ENCODE data around the gene ARHGEF11.

ARHGEF11 gene

DNA sequence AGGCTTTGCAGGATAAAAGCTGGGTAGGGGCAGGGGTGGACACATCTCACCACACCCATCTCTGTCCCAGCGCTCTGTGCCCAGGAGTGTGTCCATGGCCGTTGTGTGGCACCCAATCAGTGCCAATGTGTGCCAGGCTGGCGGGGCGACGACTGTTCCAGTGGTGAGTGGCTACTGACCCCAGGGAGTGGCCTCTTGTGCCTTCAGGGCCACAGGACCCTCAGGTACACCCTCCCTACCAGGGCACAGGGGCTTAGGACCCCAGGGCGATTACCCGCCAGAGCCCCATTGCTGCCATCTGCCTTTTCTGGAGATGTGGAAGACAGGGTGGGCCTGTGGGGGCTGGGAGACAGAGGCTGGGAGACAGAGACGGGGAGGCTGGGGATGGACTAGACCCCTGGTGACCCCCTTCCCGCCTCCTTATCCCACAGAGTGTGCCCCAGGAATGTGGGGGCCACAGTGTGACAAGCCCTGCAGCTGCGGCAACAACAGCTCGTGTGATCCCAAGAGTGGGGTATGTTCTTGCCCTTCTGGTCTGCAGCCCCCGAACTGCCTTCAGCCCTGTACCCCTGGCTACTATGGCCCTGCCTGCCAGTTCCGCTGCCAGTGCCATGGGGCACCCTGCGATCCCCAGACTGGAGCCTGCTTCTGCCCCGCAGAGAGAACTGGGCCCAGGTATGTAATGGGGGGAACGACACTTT, 139.2 kb downstream of the ARHGEF11 start:
- DNase-seq = no peak

DNA sequence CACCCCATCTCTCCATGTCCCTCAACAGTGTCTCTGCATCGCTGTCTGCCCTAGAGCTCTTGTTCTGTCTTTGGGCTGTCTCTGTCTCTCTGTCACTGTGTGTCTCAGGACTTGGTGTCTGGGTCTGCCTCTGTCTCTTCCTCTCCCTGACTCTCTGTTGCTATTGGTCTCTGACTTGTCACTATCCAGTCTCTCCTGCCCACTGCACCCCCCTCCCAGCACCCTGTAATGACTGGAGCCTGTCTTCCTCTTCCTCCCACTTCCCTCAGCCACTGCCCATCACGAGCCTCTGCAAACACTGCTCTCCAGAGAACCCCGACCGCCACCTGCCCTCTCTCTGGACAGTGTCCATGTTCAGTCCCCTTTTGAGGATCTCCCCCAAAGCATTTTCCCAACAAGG, 139.9 kb downstream of the ARHGEF11 start:
- no peak for DNase-seq

DNA sequence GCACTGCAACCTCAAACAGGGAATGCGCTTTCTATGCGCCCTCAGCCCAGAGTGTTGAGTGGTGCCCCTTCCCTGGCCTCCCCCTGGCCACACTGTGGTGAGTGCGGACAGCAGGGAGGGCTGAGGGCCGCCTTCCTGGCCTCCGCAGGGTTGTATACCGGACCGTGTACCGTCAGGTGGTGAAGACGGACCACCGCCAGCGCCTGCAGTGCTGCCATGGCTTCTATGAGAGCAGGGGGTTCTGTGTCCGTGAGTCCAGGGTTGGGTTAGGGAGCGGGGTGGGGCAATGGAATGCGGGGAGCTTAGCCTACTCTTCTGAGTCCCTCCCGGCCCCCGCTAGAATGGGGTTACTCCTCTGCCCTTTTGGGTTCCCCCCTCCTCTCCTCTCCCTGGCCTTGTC, 140.4 kb downstream of the ARHGEF11 start:
- no peak for DNase-seq

DNA sequence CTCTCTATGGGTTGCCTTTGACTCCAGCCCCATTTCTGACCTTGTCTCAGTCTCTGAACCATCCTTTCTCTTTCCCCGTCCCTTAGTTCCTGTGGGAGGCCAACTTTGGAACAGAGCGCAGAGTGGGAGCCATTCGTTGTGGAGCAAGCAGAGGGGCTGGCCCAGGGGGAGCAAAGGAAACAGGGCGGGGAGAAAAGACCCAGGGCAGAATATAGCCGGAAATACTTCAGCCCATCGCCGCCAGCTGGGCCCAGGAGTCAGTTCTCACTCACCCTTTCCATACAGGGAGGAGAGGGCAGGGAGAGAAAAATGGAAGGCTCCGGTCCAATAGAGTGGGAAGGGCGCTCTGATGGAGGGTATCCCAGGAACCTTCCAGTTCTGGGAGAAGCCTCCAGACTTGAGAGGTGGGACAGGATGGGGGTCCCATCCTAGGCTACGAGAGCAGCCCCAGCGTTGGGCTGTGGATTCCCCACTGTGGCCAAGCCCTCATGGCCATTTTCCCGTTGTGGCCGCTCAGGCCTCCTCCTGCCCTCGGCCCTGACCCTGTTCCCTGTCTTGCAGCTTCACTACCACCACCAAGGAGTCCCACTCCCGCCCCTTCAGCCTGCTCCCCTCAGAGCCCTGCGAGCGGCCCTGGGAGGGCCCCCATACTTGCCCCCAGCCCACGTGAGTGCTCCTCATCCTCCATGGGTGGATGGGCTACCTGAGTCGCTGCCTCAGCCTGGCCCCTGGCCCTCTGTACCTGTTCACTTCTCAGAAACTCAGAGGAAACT, 141.2 kb downstream of the ARHGEF11 start:
- DNase-seq = no peak

DNA sequence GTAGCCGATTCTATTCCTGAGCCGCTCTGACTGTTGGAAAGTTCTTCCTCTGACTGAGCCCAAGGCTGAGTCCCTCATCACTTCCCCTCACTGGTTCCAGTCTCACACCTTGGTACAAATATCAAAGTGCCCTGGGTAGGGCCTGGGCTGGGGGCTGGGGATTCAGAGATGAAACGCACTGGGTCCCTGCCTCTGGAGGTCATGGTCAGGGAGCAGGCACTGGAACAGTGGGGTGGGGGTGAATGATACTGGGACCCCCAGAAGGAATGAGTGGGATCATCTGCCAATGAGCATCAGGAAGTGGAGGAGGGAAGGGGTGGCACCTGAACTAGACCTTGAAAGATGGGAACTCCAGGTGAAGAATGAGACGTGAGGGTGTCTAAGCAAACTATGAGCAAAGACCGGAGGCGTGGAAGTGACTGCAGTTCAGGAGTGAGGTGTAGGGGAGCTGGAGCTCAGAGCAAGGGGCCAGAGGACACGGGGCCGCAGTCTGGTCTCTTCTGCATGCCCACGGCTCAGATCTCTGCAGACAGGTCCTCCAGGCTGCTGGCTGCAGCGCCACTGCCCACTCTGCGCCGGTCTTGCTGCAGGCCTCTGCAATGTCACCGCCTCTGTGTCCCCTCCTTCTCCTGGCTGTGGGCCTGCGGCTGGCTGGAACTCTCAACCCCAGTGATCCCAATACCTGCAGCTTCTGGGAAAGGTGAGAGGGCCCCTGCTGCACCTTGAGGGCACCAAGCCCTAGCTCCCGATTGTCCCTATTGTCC, 142.0 kb downstream of the ARHGEF11 start:
- no peak for DNase-seq

DNA sequence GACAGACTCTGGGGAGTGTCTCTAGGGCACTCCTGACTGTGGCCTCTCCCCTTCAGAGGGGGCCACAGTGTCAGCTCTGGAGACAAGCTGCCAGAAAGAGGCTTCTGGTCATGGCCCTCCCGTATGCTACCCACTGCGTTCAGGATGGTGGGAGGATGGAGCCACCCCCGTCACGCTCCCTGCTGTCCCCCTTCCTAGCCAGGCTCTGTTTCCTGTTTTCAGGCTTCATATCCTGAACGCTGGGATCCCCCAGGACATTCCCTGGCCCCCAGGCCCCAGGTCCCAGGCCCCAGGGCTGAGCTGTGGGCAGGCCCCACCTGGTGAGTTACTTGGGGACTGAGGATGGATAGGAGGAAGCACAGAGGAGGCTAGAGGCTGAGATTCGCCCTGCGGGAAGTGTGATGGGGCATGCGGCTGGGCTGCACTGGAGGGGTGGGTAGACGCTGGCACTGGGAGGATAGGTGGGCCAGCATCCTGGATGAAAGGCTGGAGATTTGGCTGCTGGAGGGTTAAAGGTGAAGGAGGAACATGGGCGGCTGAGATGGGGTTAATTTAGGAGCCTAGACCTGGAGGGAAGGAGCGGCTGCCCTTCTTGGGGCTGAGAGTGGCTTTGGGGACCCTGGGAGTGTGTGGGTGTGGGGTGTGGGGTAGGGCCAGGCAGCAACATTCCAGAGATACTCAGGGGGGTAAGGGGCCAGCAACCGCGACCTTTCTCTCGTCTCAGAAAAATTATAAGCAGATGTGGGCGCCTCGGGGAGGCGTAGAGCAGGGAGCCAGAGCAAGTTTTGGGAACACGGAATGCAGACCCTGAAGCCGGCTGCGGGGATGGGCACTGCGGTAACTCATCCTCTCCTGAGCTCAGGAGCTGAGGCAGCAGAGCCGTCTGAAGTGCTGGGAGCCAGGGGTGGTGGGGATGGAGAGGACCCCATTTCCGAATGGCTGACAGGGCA, 143.3 kb downstream of the ARHGEF11 start:
- no peak for DNase-seq

DNA sequence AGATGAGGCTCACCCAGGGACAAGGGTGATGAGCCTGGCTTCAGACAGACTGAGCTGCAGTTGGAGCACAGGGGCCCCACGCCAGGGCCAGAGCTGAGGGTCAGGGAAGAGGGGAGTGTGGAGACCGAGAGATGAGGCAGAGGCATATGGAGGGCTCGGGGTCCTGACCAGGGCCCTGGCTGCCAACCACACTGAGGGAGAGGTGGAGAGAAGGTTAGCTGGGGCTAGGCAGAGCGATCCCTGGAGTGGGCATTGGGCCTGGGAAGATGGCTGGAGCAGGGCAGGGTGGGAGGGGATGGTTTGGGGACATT, 144.0 kb downstream of the ARHGEF11 start:
- no peak for DNase-seq

DNA sequence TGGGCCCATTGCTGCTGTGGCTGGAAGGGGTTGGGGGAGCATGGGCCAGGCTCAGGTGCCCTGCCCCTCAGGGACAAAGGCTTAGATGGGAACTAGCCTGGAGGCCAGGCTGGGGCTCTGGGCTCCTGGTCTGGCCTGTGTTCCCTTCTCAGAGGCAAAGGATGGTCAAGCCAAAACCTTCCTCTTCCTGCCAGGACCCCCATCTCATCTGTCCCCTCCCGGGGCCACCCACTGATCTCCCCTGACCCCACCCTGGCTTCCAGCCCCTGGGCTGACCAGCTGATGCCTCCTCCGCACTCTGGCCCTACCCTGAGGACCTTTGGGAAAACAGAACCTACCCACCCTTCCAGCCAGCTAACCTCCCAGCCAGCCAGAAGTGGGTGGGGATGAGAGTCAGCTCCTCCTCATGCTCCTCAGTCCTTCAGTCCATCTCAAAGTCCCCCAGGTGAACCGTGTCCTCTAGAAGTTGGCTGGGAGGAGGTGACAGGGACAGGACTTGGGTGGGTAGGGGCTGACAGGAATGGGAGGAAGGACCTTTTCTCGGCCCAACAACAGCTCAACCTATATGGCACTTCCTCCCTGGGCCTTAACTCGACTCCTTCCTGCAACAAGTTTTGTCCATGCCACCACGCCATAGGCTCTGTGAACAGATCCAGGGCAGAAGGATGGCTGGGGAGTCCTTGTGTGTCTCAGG, 144.5 kb downstream of the ARHGEF11 start:
- DNase-seq = no peak

DNA sequence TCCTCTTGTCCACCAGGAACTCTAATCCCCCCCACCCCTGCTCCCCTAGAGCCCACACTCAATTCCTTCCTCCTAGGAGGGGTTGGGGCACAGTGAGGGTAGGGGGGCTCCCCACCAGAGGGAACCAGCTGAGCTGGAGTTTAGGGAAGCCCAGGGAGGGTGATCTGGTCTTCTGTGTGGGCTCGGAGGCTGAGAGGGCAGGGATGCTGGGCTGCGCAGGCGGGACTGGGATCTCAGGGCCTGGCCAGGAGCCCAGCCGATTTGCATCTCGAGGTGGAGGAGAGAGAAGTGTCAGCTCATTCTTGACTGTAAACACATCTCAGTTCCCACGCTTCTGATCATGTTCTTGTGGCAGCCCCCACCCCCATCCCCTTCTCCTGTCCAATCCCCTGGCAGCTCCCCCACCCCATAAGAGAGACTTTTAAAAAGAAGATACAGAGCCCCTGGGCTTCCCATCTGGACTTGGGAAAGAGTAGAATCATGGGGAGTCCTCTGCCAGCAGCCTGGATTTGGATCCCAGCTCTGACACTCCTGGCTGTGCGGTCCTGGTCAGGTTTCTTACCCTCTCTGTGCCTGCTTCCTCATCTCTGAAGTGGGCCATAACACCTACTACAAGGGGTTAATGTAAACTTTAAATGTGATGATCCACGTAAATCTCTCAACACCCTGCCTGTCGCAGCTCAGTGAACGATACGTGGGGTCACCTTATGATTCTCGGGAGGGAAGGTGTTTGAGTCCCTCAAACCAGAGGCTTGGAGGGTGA, 145.4 kb downstream of the ARHGEF11 start:
- DNase-seq = no peak

DNA sequence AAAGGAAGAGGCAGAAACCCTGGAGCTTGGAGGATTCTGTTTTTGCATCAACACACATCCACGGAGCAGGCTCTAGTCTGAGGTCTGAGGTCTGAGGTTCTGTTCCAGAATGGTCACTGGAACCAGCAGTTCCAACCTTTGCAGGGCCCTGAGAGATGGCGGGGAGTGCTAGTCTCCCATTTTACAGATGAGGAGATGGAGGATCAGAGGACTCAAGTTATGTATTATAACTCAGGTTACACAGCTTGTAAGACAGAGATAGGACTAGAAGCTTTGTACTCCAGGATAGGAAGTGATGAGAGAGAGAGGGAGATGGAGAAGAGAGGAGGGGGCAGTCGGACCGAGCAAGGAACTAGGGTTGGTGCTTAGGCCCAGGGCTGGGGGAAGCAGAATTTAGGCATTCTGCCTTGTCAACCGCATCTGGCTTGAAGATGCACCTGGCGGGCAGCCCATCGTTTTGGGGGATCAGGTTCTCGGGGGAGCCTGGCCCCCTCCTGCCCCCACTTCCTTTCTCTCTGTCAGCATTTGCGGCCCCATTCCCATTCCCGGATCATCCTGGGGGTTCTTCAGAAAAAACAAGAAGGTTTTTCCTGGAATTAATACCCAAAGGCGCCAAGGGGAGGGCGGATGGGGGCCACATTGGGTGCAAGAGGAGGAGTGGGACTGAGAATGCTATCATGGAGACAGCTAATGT, 146.4 kb downstream of the ARHGEF11 start:
- no peak for DNase-seq

DNA sequence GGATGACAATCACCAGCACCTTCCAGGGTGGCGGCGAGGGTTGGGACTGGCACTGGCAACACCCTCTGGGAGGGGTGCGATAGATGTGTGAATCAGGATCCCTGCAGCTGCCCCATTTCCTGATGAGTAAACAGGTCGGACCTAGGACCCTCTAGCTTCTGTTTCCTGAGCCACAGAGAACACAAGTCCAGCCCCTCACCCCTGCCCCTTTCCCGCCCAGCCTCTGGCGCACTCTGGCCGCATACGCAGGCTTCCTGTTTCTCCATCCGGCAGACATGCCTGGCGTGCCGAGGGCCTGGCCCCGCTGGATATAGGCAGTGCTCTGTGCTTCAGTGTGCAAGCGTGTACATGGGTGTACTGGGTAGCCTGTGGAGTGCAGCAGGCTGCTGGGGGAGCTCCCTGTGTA, 147.4 kb downstream of the ARHGEF11 start:
- DNase-seq = no peak

DNA sequence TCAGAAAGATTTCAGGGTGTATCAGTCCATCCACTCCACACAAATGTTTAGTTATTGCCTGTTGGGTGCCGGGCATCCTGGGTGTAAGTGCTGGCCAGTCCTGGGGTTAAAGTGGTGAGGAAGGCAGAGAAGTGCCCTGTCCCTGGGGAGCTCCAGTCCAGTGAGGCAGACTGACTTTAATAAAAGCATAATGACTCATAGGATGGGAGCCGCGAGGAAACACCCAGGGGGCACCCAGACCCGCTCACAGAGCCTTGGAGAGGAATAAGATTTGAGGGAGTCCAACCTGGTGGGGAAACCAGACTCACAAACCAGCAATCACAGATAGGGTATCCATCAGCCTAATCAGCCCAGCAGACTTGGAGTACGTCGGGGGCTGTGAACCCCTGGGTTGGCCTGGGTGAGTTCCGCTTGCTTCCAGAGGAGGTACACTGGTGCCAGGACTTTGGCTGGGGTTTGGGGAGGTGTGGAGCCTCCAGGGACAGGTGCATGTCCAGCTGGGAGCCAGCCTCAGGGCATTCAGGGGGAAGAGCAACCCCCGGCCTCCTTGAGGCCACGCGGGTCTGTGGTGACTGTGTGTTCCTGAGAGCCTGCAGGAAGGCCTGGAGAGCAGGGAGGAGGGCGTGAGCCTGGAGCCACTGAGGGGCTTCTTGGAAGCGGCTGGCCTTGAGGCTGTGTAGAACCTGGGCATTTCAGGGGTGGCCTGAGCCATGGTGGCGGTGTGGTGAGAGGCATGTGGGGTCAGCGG, 148.3 kb downstream of the ARHGEF11 start:
- DNase-seq = no peak

DNA sequence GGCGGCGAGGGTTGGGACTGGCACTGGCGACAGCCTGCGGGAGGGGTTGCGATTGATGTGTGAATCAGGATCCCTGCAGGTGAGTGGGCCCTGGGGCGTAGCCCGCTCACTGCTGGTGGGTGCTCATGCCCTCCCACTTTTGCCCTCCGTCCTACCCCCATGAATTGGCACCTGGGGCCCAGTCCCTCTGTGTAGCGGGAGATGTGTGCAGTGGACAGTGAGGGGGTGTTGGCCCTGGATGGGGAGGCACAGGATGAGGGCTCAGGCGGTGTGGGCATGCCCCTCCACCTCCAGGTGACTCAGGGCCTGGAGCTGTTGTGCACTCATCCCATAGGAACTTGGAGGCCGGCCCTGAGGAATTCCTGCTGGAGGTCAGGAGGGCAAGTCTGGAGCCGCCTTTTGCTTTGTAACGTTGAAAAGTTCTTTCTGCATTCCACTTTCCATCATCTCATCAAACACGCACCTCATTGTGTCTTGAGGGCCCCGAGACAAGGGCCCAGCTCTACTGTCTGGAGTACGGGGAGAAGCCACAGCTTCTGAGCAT, 149.0 kb downstream of the ARHGEF11 start:
- DNase-seq = no peak

DNA sequence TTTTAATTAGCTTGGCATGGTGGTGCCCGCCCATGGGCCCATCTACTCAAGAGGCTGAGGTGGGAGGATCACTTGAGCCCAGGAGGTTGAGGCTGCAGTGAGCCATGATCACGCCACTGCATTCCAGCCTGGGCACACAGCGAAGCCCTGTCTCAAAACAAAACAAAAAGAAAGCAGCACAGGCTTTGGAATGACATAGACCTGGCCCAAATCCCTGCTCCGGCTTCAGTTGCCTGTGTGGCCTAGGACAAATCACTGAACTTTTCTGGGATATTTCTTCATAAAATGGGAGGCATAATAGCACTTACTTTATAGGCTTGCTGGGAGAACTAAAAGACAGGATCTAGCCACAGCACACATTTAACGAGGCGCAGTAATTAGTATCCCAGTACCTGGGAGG, 149.6 kb downstream of the ARHGEF11 start:
- no peak for DNase-seq

DNA sequence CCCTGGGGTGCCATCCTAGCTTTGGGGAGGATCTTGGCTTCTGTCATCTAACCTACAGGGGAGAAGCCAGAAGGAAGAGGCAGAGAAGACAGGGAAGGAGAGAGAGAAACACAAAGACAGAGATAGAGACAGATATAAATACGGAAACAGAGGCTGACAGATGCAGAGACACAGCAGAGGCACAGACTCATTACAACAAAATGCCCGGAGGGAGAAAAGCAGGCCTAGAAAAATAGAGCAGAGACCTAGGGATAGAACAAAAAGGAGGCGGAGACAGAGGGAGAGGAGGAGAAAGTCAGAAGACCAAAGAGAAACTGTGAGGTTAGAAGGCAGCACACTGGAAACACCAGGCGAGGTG, 150.1 kb downstream of the ARHGEF11 start:
- no peak for DNase-seq

DNA sequence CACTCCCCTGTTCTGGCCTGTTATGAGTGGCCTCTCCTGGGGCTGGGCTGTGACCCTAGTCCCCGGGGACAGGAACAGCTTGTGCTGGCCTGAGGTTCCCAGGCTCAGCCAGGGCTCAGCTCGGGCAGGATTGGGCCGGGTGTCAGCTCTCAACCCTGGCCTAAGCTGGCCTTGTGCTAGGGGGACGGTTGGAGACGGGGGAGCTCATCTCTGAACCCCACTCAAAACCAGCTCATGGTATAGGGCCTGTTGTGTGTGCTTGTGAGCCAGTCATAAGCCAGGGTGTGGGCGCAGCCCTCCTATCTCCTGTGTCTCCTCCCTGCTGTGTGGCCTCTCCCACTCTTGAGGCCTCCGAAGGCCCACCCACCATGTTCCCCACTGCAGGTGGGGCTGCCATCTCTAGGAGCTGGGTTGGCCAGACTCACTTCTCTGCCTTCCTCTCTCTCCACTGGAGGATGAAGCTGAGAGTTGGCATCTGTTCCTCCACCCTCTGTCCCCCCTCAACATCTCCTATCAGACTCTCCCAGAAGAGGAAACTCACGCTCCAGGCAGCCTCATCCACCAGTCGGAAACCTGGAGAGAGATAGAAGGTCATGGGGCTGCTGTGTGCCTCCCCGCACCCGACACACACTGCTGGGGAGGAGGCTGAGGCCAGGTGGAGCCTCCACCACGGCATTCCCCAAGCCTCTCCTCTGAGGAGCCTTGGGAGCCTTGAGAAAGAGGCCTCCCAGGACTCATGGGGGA, 150.7 kb downstream of the ARHGEF11 start:
- DNase-seq = no peak

DNA sequence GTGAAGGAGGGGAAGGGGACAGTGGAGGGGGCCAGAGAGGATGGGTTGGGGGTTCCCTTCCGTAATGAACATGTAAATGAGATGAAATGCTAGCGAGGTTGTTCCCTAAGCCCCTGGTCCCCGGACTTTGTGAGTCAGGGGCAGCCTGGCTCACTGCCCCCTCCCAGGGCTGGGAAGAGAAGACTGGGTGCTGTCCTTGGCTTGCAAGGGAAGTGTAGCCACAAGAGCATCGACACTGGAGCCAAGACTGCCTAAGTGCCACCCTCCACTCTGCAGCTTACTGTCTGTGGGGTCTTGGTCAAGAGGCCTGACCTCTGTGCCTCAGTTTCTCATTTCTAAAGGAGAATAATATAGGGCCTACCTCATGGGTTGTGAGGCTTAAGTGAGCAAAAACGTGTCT, 151.5 kb downstream of the ARHGEF11 start:
- no peak for DNase-seq

DNA sequence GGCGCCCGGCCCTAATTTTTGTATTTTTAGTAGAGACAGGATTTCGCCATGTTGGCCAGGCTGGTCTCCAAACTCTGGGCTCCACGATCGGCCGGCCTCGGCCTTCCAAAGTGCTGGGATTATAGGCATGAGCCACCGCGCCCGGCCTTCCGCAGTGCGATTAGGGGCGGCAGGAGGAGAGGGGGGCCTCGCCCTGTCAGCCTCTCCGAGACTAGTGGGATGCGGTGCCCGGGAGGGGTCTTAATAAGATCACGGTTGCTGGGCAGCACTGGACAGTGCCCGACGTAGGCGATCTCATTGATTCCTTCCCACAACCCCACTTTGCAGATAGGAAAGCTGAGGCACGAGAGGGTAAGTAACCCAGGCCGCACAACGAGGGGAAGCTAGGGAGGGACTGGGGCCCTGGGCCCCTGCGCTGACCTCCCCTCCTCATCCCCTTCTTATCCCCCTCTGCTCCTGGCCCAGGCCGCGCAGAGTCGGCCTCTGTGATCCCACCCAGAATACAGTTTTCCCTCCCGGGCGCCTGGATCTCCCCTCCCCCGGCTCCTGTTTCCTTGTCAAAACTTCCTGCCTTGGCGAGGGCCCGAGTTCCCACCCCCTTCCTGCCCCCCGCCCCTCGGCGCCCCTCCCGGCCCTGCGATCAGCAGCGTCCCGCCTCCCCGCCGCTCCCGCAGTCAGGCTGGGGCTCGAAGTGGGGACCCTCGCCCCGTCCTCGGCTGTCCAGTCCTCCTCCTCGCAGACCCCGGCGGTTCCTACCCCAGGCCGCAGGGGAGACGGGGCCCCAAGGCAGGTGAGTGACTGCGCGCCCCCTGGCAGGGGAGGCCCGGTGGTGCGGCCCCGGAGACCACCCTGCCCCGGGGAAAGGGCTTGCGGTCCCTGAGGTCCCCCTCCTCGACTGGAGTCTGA, 152.2 kb downstream of the ARHGEF11 start, which contains the start of gene PEAR1:
TSS of gene PEAR1 (plus strand) at position 671 of the 906 bp plus-strand sequence. CDS start 10,209 bp downstream, outside the sequence.
- DNase-seq = no peak

Data from NCI-H187 treated with DMSO at 0.1 percent for 48 hours (cell line).